H1 (cell line): ENCODE measurements around the gene IL2RG. TPM values are rescaled to one million over a fixed set of nuclear protein-coding genes. Genes with fewer than 3 reads are reported as not detected.

Experiments
- CTCF ChIA-PET: fragments of 300-600 bp; sonication (Branson Sonifier 250); formaldehyde crosslinking; loops from one replicate; lab custom pipeline; 2021; ENCODE audit not compliant: partially characterized antibody; lab: Charles Lee
- POLR2A ChIA-PET: fragments of 300-600 bp; sonication (Branson Sonifier 250); formaldehyde crosslinking; loops from one replicate; lab custom pipeline; 2021; ENCODE audit warnings: inconsistent platforms; ENCODE audit not compliant: partially characterized antibody; lab: Charles Lee
- DNase-seq, 2 experiments: peaks; one replicate each; pipeline versions ENCODE4 v3.0.0 to v3.0.0-alpha.2; 2010 to 2022; ENCODE audit warnings: low spot score in 2 of 2, low read depth in 1 of 2, mixed read lengths in 1 of 2
- FAIRE-seq: peaks from 2 replicates; lab custom pipeline; 2011; peaks lifted over from hg19 to GRCh38; lab: Jason Lieb, UNC
- H2AFZ ChIP-seq: 2 replicates; pipeline ENCODE4 v1.8.1; 2012; ENCODE audit warnings: low read length, inconsistent platforms
- H2AK5ac ChIP-seq: 2 replicates; pipeline ENCODE4 v1.6.1; 2013; ENCODE audit warnings: low read depth, low read length
- H2BK120ac ChIP-seq: replicated peaks from 2 replicates; pipeline ENCODE3; 2013; ENCODE audit warnings: low read depth, low read length, inconsistent platforms
- H2BK12ac ChIP-seq: 2 replicates; pipeline ENCODE4 v1.6.1; 2013; ENCODE audit warnings: low read depth, low read length
- H2BK15ac ChIP-seq: 2 replicates; pipeline ENCODE4 v1.6.1; 2013; ENCODE audit warnings: low read length
- H2BK20ac ChIP-seq: 2 replicates; pipeline ENCODE4 v1.6.1; 2013; ENCODE audit warnings: low read length
- H2BK5ac ChIP-seq: 2 replicates; pipeline ENCODE4 v1.6.1; 2013; ENCODE audit warnings: low read depth, low read length
- H3K14ac ChIP-seq: 2 replicates; pipeline ENCODE4 v1.6.1; 2013; ENCODE audit warnings: inconsistent platforms; ENCODE audit not compliant: insufficient read length
- H3K18ac ChIP-seq: 2 replicates; pipeline ENCODE4 v1.6.1; 2013; ENCODE audit warnings: low read length; ENCODE audit errors: extremely low read depth
- H3K23ac ChIP-seq: 2 replicates; pipeline ENCODE4 v1.6.1; 2013; ENCODE audit warnings: inconsistent platforms; ENCODE audit not compliant: insufficient read length
- H3K23me2 ChIP-seq: 2 replicates; pipeline ENCODE4 v1.6.1; 2013; ENCODE audit warnings: low read depth, low read length
- H3K27ac ChIP-seq: 2 replicates; pipeline ENCODE4 v1.6.1; 2011; ENCODE audit warnings: low read depth, low read length, inconsistent platforms
- H3K27me3 ChIP-seq, 4 experiments: replicated peaks in 1 of 4; 1 replicate in 1 of 4; 2 replicates in 3 of 4; pipeline versions ENCODE4 v1.6.1 to v1.8.1; 2011 to 2013; ENCODE audit warnings: low read length in 3 of 4, mild to moderate bottlenecking in 3 of 4, inconsistent platforms in 2 of 4, mixed read lengths in 2 of 4, moderate library complexity in 1 of 4; ENCODE audit not compliant: control insufficient read depth in 3 of 4, insufficient read depth in 3 of 4; ENCODE audit errors: extremely low read depth in 1 of 4
- H3K36me3 ChIP-seq, 4 experiments: 2 replicates each; pipeline versions ENCODE4 v1.6.1 to v1.8.1; 2011 to 2013; ENCODE audit warnings: mild to moderate bottlenecking in 4 of 4, low read length in 3 of 4, moderate library complexity in 2 of 4, control low read depth in 1 of 4, inconsistent platforms in 1 of 4; ENCODE audit not compliant: insufficient read depth in 4 of 4, control insufficient read depth in 2 of 4
- H3K4ac ChIP-seq: replicated peaks from 2 replicates; pipeline ENCODE3; 2013; ENCODE audit warnings: low read length, low read depth, mixed read lengths, inconsistent platforms; ENCODE audit not compliant: insufficient read length
- H3K4me1 ChIP-seq, 4 experiments: replicated peaks in 1 of 4; 1 replicate in 1 of 4; 2 replicates in 3 of 4; pipeline versions ENCODE4 v1.6.1 to v1.8.1; 2011 to 2013; ENCODE audit warnings: low read length in 3 of 4, inconsistent platforms in 2 of 4, mixed read lengths in 1 of 4; ENCODE audit not compliant: insufficient read depth in 4 of 4, control insufficient read depth in 3 of 4
- H3K4me2 ChIP-seq, 2 experiments: 2 replicates each; pipeline versions ENCODE4 v1.6.1 to v1.8.1; 2011 to 2013; ENCODE audit warnings: low read depth in 2 of 2, low read length in 2 of 2, control low read depth in 1 of 2, inconsistent platforms in 1 of 2, mild to moderate bottlenecking in 1 of 2; ENCODE audit not compliant: insufficient read depth in 1 of 2
- H3K4me3 ChIP-seq, 4 experiments: fragments of 200-600, 300-600 bp in 1 of 4; sonication (generic), shearing (Covaris generic), sonication (Bioruptor Twin) in 1 of 4; 2 replicates each; pipeline versions ENCODE4 v1.5.1 to v1.8.1; 2011 to 2016; ENCODE audit warnings: low read length in 4 of 4, low read depth in 3 of 4, control low read depth in 2 of 4, inconsistent platforms in 2 of 4, mild to moderate bottlenecking in 2 of 4, mixed read lengths in 1 of 4, moderate library complexity in 1 of 4; ENCODE audit not compliant: insufficient read depth in 2 of 4; ENCODE audit errors: extremely low read depth in 1 of 4
- H3K56ac ChIP-seq: replicated peaks from 2 replicates; pipeline ENCODE3; 2013; ENCODE audit warnings: low read depth, mild to moderate bottlenecking, mixed read lengths, low read length, inconsistent platforms; ENCODE audit not compliant: insufficient read length
- H3K79me1 ChIP-seq: 2 replicates; pipeline ENCODE4 v1.6.1; 2013; ENCODE audit warnings: low read depth, low read length, control low read depth
- H3K79me2 ChIP-seq, 2 experiments: 2 replicates each; pipeline versions ENCODE4 v1.6.1 to v1.8.1; 2012 to 2013; ENCODE audit warnings: low read length in 2 of 2, mild to moderate bottlenecking in 2 of 2, inconsistent platforms in 1 of 2; ENCODE audit not compliant: insufficient read depth in 2 of 2, control insufficient read depth in 1 of 2
- H3K9ac ChIP-seq, 4 experiments: replicated peaks in 1 of 4; 1 replicate in 1 of 4; 2 replicates in 3 of 4; pipeline versions ENCODE4 v1.6.1 to v1.8.1; 2011 to 2013; ENCODE audit warnings: low read depth in 3 of 4, low read length in 3 of 4, control low read depth in 2 of 4, mild to moderate bottlenecking in 2 of 4, moderate library complexity in 2 of 4, inconsistent platforms in 1 of 4; ENCODE audit errors: extremely low read depth in 1 of 4
- H3K9me3 ChIP-seq, 2 experiments: 2 replicates each; pipeline versions ENCODE4 v1.6.1 to v1.8.1; 2012 to 2013; ENCODE audit warnings: mild to moderate bottlenecking in 2 of 2, moderate library complexity in 2 of 2, control low read depth in 1 of 2, inconsistent platforms in 1 of 2, low read depth in 1 of 2, low read length in 1 of 2, mixed read lengths in 1 of 2; ENCODE audit not compliant: insufficient read depth in 2 of 2
- H4K20me1 ChIP-seq, 2 experiments: replicated peaks in 1 of 2; 2 replicates each; pipeline versions ENCODE3 to v1.8.1; 2011 to 2013; ENCODE audit warnings: inconsistent platforms in 2 of 2, low read length in 2 of 2, mild to moderate bottlenecking in 1 of 2; ENCODE audit not compliant: insufficient read depth in 2 of 2, control insufficient read depth in 1 of 2
- H4K5ac ChIP-seq: 2 replicates; pipeline ENCODE4 v1.6.1; 2013; ENCODE audit warnings: low read length, low read depth, mixed read lengths, inconsistent platforms; ENCODE audit not compliant: insufficient read length
- H4K8ac ChIP-seq: 2 replicates; pipeline ENCODE4 v1.8.0; 2013; ENCODE audit warnings: mild to moderate bottlenecking, moderate library complexity, low read length, inconsistent platforms; ENCODE audit not compliant: insufficient read depth; ENCODE audit errors: extremely low read depth
- H4K91ac ChIP-seq: replicated peaks from 2 replicates; pipeline ENCODE3; 2013; ENCODE audit warnings: low read length, mixed read lengths, inconsistent platforms; ENCODE audit not compliant: insufficient read length
- CBX8 ChIP-seq: fragments of 300-800, 300-1000 bp; sonication (generic); IDR thresholded peaks from 2 replicates; pipeline ENCODE4 v1.7.1; 2016; ENCODE audit warnings: low read depth, low read length, borderline replicate concordance
- EZH2 ChIP-seq: fragments of 200-600 bp; sonication (generic); IDR thresholded peaks from 2 replicates; pipeline ENCODE4 v1.7.1; 2012; ENCODE audit warnings: low read depth, mild to moderate bottlenecking, moderate library complexity, low read length, inconsistent platforms; ENCODE audit not compliant: severe bottlenecking
- JUND ChIP-seq: IDR thresholded peaks from 2 replicates; pipeline ENCODE4 v1.6.1; 2011; ENCODE audit warnings: mild to moderate bottlenecking, improper control_type of control experiment, low read length
- KDM4A ChIP-seq: IDR thresholded peaks from one replicate; pipeline ENCODE4 v1.7.1; 2012; ENCODE audit warnings: low read depth, mild to moderate bottlenecking, moderate library complexity, low read length, inconsistent platforms; ENCODE audit not compliant: severe bottlenecking
- PHF8 ChIP-seq: fragments of 200-600 bp; sonication (generic); conservative IDR thresholded peaks from 2 replicates; pipeline ENCODE4 v1.7.1; 2012; ENCODE audit warnings: low read depth, mild to moderate bottlenecking, inconsistent platforms, low read length, moderate library complexity
- POLR2A ChIP-seq, 2 experiments: IDR thresholded peaks; 1 replicate in 1 of 2; 2 replicates in 1 of 2; pipeline ENCODE4 v1.6.1; 2011; ENCODE audit warnings: low read depth in 2 of 2, low read length in 2 of 2, mild to moderate bottlenecking in 2 of 2; ENCODE audit errors: control extremely low read depth in 1 of 2
- RAD21 ChIP-seq, 2 experiments: IDR thresholded peaks in 1 of 2; conservative IDR thresholded peaks in 1 of 2; 2 replicates each; pipeline ENCODE4 v1.6.1; 2011; ENCODE audit warnings: low read depth in 2 of 2, low read length in 2 of 2, improper control_type of control experiment in 1 of 2, inconsistent platforms in 1 of 2, mild to moderate bottlenecking in 1 of 2, moderate library complexity in 1 of 2
- SP2 ChIP-seq: IDR thresholded peaks from 2 replicates; pipeline ENCODE4 v1.6.1; 2012; ENCODE audit warnings: mild to moderate bottlenecking, low read length, inconsistent platforms
- SP4 ChIP-seq: IDR thresholded peaks from 2 replicates; pipeline ENCODE4 v1.6.1; 2012; ENCODE audit warnings: low read length, inconsistent platforms
- TAF1 ChIP-seq: IDR thresholded peaks from 2 replicates; pipeline ENCODE4 v1.6.1; 2011; ENCODE audit warnings: mild to moderate bottlenecking, low read depth, low read length
- WGBS, 2 experiments: shearing (Covaris generic) in 1 of 2; methylation state at CpG; one replicate each; pipeline versions ENCODE4 v1.1.6 to v1.1.7; 2013 to 2015; ENCODE audit warnings: low lambda C conversion rate in 2 of 2, mixed read lengths in 2 of 2, inconsistent platforms in 1 of 2, low coverage in 1 of 2, missing lambda C conversion rate in 1 of 2; ENCODE audit not compliant: insufficient replicate concordance in 2 of 2, insufficient coverage in 1 of 2, insufficient read length in 1 of 2; ENCODE audit errors: extremely low coverage in 1 of 2, missing lambda C conversion rate in 1 of 2; 5-methylcytosine and 5-hydroxymethylcytosine counted together
- polyA plus RNA-seq, 7 experiments: library from polyadenylated mRNA; depleted of rRNA in 3 of 7; stranded (reverse) in 5 of 7; unstranded in 2 of 7; fragments of >200 nt in 5 of 7; fragments of 200-250 nt in 2 of 7; gene quantifications; 1 replicate in 5 of 7; 2 replicates in 1 of 7; 4 replicates in 1 of 7; pipeline versions ENCODE4 v1.2.1 to v1.2.3, GENCODE V29; 2011 to 2013; ENCODE audit warnings: missing spikeins in 2 of 7, mixed read lengths in 2 of 7
- total RNA-seq: library from RNA; stranded (reverse); fragmentation: NEBNext Ultra II Directional; extraction: Animal tissue kit (Norgen Biotek cat#: 25700); gene quantifications from 2 replicates; pipeline ENCODE4 v1.2.1, GENCODE V29; 2021
- TF ChIP-seq, protein P1 (sequence below): IDR thresholded peaks from 2 replicates; pipeline ENCODE4 v1.6.1; 2012; ENCODE audit warnings: inconsistent platforms

IL2RG gene
- total and polyA plus RNA-seq, 2 of the 8 experiments (the other 6 are each of a cell fraction or from before 2014, with no cell fraction given): not detected

DNA sequence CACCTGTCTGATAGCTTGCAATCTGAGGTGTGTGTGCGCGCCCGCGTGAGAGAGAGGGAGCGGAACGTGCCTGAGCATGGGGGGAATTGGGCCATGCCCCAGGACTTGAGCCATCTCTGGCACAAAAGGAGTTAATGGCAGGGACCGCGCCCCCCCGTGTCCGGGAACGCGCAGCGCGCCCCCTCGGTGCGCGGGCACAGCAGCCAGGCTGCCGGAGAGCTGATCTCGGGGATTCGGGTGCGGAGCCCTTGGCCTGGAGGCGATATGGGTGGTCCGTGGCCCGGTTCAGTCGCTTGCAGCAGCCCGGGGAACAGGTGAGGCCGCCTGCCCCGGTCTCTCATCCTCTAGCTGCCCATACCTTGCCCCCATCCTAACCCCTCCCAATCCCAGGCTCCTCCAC is 33.3 kb upstream of the IL2RG start, which contains the start of gene NLGN3:
TSS of gene NLGN3 (plus strand) at position 191 of the 400 bp plus-strand sequence. CDS start 2,909 bp downstream, outside the sequence.
- H3K9me3 ChIP-seq: no peaks in the 10 kb centered on the region
- H4K91ac ChIP-seq: no peak within 1 kb of the TSS
- H3K79me1 ChIP-seq: no peaks in the 10 kb centered on the region
- H2AK5ac ChIP-seq: no peak within 1 kb of the TSS
- DNase-seq (peak in 1 of 2 experiments; percentile 60), FAIRE-seq (no peak)
- peaks cover 0 to 10% (median 3%) of the 10 kb centered on the region in 4 experiments; a peak in 3 of 8 replicates for H3K36me3 ChIP-seq
- WGBS, 2 experiments: 0% methylated on average over 4 of the region's 28 CpGs; no CpG with 5 or more reads in 1 of the 2 experiments
- no peak within 1 kb of the TSS for H2BK20ac ChIP-seq
- peak within 1 kb of the TSS; percentile 75 to 89 for H3K4me2 ChIP-seq
- no peaks in the 10 kb centered on the region for H3K79me2 ChIP-seq
- H4K5ac ChIP-seq: peak within 1 kb of the TSS; percentile 18
- no peak within 1 kb of the TSS for H2BK12ac ChIP-seq
- H2AFZ ChIP-seq: no peak within 1 kb of the TSS
- H2BK5ac ChIP-seq: no peak within 1 kb of the TSS
- no peak within 1 kb of the TSS for H2BK15ac ChIP-seq
- peaks cover 5% of the 10 kb centered on the region; the same call in 1 of the 2 replicates for H3K23me2 ChIP-seq
- H3K18ac ChIP-seq: no peak within 1 kb of the TSS
- no peak within 1 kb of the TSS for H3K27ac ChIP-seq
- H3K9ac ChIP-seq: no peak within 1 kb of the TSS; a peak in 2 of 7 replicates
- ChIA-PET POLR2A (interaction anchor here (1.0 to 1.5 kb wide), 5 partner anchors 10 to 100 kb away, joined by 3 to 4 read pairs (median 3); no protein-coding TSS in a partner anchor), CTCF (interaction anchor here (1.0 to 1.4 kb wide), 3 partner anchors 17 to 45 kb away, joined by 3 to 4 read pairs (median 4); no protein-coding TSS in a partner anchor)
- no peak within 1 kb of the TSS for H3K23ac ChIP-seq
- H4K8ac ChIP-seq: no peak within 1 kb of the TSS
- H3K4me1 ChIP-seq: peaks cover 4 to 17% (median 6%) of the 10 kb centered on the region in 4 experiments
- no peak within 1 kb of the TSS for H2BK120ac ChIP-seq
- H3K4me3 ChIP-seq: peak within 1 kb of the TSS; percentile 63 to 79 (median 66)
- H3K4ac ChIP-seq: no peak within 1 kb of the TSS
- H3K27me3 ChIP-seq: no peaks in the 10 kb centered on the region
- H3K56ac ChIP-seq: no peak within 1 kb of the TSS
- H4K20me1 ChIP-seq: no peaks in the 10 kb centered on the region
- H3K14ac ChIP-seq: no peak within 1 kb of the TSS
- TF ChIP-seq RAD21 (IDR thresholded peaks at IDR 0.05 in 1 of 2, conservative IDR thresholded peaks at IDR 0.05 in 1 of 2; ENCODE audit: low read depth in 2 of 2, low read length in 2 of 2) (0 out of 4 replicates have a peak, but pooled peaks of 1 of the 2 experiments have one; percentile 2), EZH2 (no peak), CBX8 (no peak), POLR2A (IDR thresholded peaks at IDR 0.05; ENCODE audit: control extremely low read depth in 1 of 2, low read depth in 2 of 2, low read length in 2 of 2) (0 out of 3 replicates have a peak, but pooled peaks of 1 of the 2 experiments have one; percentile 45), KDM4A (peak; percentile 17), JUND (no peak), SP4 (no peak), TAF1 (no peak), SP2 (no peak), PHF8 (no peak)
- TF ChIP-seq, protein P1, sequence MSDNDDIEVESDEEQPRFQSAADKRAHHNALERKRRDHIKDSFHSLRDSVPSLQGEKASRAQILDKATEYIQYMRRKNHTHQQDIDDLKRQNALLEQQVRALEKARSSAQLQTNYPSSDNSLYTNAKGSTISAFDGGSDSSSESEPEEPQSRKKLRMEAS: no peak
